ENCODE data around the gene UCN.

UCN gene

GRCh38 chr2:27322766-27323595, 14.7 kb upstream of the UCN start, which contains the start of gene MPV17 (continued):
- TF ChIP-seq PRDM2 (tag by site-specific recombination; IDR thresholded peaks at IDR 0.05; ENCODE audit: borderline replicate concordance) (no peak), ZNF350 (tag by site-specific recombination; IDR thresholded peaks at IDR 0.05) (no peak), ZNF692 (tag by site-specific recombination; IDR thresholded peaks at IDR 0.05) (peak; percentile 82), ZNF311 (tag by site-specific recombination; IDR thresholded peaks at IDR 0.05; ENCODE audit: borderline replicate concordance) (no peak), ZNF654 (tag by site-specific recombination; IDR thresholded peaks at IDR 0.05; ENCODE audit: low read depth) (no peak), BCL6B (tag by site-specific recombination; IDR thresholded peaks at IDR 0.05) (no peak), ZNF37A (tag by site-specific recombination; IDR thresholded peaks at IDR 0.05) (no peak), ZNF211 (tag by site-specific recombination; IDR thresholded peaks at IDR 0.05; ENCODE audit: low read depth) (no peak), GLIS2 (tag by site-specific recombination; IDR thresholded peaks at IDR 0.05) (no peak), ZNF10 (tag by site-specific recombination; IDR thresholded peaks at IDR 0.05) (no peak), ZNF704 (tag by site-specific recombination; IDR thresholded peaks at IDR 0.05) (no peak), ZNF76 (tag by site-specific recombination; IDR thresholded peaks at IDR 0.05; ENCODE audit: borderline replicate concordance, low read depth) (peak; percentile 58; the same call in 1 of the 2 replicates), SP7 (tag by site-specific recombination; IDR thresholded peaks at IDR 0.05) (peak; percentile 17; the same call in 1 of the 2 replicates), ZSCAN30 (tag by site-specific recombination; IDR thresholded peaks at IDR 0.05) (no peak), REST (tag by site-specific recombination; IDR thresholded peaks at IDR 0.05) (no peak), ZNF433 (tag by site-specific recombination; IDR thresholded peaks at IDR 0.05; ENCODE audit: low read depth) (no peak), ZNF624 (tag by site-specific recombination; IDR thresholded peaks at IDR 0.05) (no peak), KLF17 (tag by site-specific recombination; IDR thresholded peaks at IDR 0.05) (peak; percentile 55), ZNF169 (tag by site-specific recombination; IDR thresholded peaks at IDR 0.05) (no peak), ZNF791 (tag by site-specific recombination; IDR thresholded peaks at IDR 0.05) (no peak), ZFP41 (tag by site-specific recombination; IDR thresholded peaks at IDR 0.05; ENCODE audit: borderline replicate concordance) (no peak), RBAK (tag by site-specific recombination; IDR thresholded peaks at IDR 0.05) (no peak), ELK4 (IDR thresholded peaks at IDR 0.05; ENCODE audit: borderline replicate concordance, low read depth, low read length) (no peak)

All from HEK293 (cell line).